ENCODE measurements around the gene EIF2AK3.
"Not testable (repeated sequence)": the region's sequence is repeated elsewhere in the genome, so short reads cannot be mapped to it uniquely, and the experiment has no call there.

The EIF2AK3 gene

GRCh38 chr2:88557290-88557689 lies 70.0 kb downstream of the EIF2AK3 start:
- no peak overlapping the region for H3K27ac ChIP-seq (ENCODE audit: insufficient read depth, low read length, poor library complexity, severe bottlenecking)
- H3K9me3 ChIP-seq (ENCODE audit: control insufficient read depth, low read length) = no peaks in the 10 kb centered on the region
- H3K36me3 ChIP-seq (ENCODE audit: control insufficient read depth, insufficient read depth, low read length) = peaks cover 22% of the 10 kb centered on the region
- H3K27me3 ChIP-seq (replicated peaks; ENCODE audit: control insufficient read depth, insufficient read depth, low read length, poor library complexity, severe bottlenecking) = no peaks in the 10 kb centered on the region
- no peak for DNase-seq
- H3K4me1 ChIP-seq (ENCODE audit: control insufficient read depth, insufficient read depth, low read length, poor library complexity, severe bottlenecking) = no peaks in the 10 kb centered on the region
- no peak overlapping the region for H3K4me3 ChIP-seq (ENCODE audit: insufficient read depth, low read depth, low read length, poor library complexity, severe bottlenecking)

- Histone ChIP-seq H3K4me3 (ENCODE audit: insufficient read depth, low read depth, low read length, poor library complexity, severe bottlenecking) (no peak overlapping the region), H3K27ac (ENCODE audit: insufficient read depth, low read length, poor library complexity, severe bottlenecking) (no peak overlapping the region), H3K4me1 (ENCODE audit: control insufficient read depth, insufficient read depth, low read length, poor library complexity, severe bottlenecking) (no peaks in the 10 kb centered on the region), H3K36me3 (ENCODE audit: control insufficient read depth, insufficient read depth, low read length) (peaks cover 22% of the 10 kb centered on the region), H3K9me3 (ENCODE audit: control insufficient read depth, low read length) (no peaks in the 10 kb centered on the region), H3K27me3 (replicated peaks; ENCODE audit: control insufficient read depth, insufficient read depth, low read length, poor library complexity, severe bottlenecking) (no peaks in the 10 kb centered on the region)
- no peak for DNase-seq
These were observed 71.2 kb downstream of the EIF2AK3 start for GRCh38 chr2:88556026-88556425.

DNA sequence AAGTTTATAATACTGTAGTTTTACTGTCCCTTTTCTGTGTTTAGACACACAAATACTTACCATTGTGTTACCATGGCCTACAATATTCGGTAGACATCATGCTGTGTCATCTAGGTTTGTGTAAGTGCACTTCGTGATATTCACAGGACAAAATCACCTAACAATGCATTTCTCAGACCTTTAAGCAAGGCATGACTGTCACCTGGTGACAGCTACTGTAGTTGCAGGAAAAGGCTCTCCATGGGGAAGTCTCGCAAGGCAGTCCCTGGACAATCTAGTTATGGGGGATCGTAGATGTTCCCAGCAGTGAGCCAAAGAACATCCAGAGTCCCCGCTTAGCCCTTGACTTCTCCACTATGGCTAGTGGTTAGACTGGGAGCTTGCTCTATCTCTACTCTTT lies 73.1 kb downstream of the EIF2AK3 start:
- Histone ChIP-seq H3K9me3 (ENCODE audit: control insufficient read depth, low read length) (no peaks in the 10 kb centered on the region), H3K4me3 (ENCODE audit: insufficient read depth, low read depth, low read length, poor library complexity, severe bottlenecking) (no peak overlapping the region), H3K4me1 (ENCODE audit: control insufficient read depth, insufficient read depth, low read length, poor library complexity, severe bottlenecking) (no peaks in the 10 kb centered on the region), H3K27ac (ENCODE audit: insufficient read depth, low read length, poor library complexity, severe bottlenecking) (no peak overlapping the region), H3K27me3 (replicated peaks; ENCODE audit: control insufficient read depth, insufficient read depth, low read length, poor library complexity, severe bottlenecking) (no peaks in the 10 kb centered on the region), H3K36me3 (ENCODE audit: control insufficient read depth, insufficient read depth, low read length) (peaks cover 15% of the 10 kb centered on the region)
- DNase-seq = no peak

DNA sequence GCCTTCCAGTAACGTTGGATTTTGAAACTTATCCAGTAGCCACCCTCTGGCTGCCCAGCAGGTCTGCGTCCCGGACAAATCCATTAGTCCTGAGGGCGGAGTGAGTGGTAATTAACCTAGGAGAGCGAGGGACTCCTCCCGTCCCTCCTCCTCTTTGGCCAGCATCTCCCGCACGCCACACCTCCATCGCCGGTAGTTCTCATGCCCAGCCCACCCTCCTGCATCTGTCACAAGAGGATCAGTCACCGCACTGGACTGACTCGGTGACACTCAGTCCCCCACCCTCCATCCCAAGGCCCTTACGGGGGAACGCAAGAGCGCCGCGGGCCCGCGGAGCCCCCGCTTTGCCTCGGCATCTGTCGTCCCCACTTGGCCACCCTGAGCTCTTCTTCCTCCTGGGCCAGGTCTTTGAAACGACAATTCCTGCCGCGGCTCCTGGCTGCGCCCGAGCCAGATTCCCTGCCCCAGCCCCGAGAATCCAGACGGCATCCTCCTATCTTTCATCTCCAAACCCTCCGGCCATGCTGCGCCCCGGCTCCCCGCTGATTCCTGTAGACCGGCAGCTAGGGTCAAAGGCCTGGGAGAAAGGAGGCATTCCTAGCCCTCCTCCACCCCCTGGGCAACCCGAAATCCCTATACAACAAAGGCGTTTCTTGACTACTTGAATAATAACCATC lies 77.5 kb downstream of the EIF2AK3 start:
- H3K36me3 ChIP-seq (ENCODE audit: control insufficient read depth, insufficient read depth, low read length) = no peaks in the 10 kb centered on the region
- H3K27ac ChIP-seq (ENCODE audit: insufficient read depth, low read length, poor library complexity, severe bottlenecking) = no peak overlapping the region
- no peaks in the 10 kb centered on the region for H3K4me1 ChIP-seq (ENCODE audit: control insufficient read depth, insufficient read depth, low read length, poor library complexity, severe bottlenecking)
- H3K27me3 ChIP-seq (replicated peaks; ENCODE audit: control insufficient read depth, insufficient read depth, low read length, poor library complexity, severe bottlenecking) = no peaks in the 10 kb centered on the region
- DNase-seq = no peak
- H3K9me3 ChIP-seq (ENCODE audit: control insufficient read depth, low read length) = no peaks in the 10 kb centered on the region
- H3K4me3 ChIP-seq (ENCODE audit: insufficient read depth, low read depth, low read length, poor library complexity, severe bottlenecking) = no peak overlapping the region

GRCh38 chr2:88546291-88546690 lies 81.0 kb downstream of the EIF2AK3 start:
- H3K4me3 ChIP-seq (ENCODE audit: insufficient read depth, low read depth, low read length, poor library complexity, severe bottlenecking); H3K27ac ChIP-seq (ENCODE audit: insufficient read depth, low read length, poor library complexity, severe bottlenecking); DNase-seq; H3K36me3 ChIP-seq (ENCODE audit: control insufficient read depth, insufficient read depth, low read length); H3K9me3 ChIP-seq (ENCODE audit: control insufficient read depth, low read length); H3K4me1 ChIP-seq (ENCODE audit: control insufficient read depth, insufficient read depth, low read length, poor library complexity, severe bottlenecking); H3K27me3 ChIP-seq (replicated peaks; ENCODE audit: control insufficient read depth, insufficient read depth, low read length, poor library complexity, severe bottlenecking): not testable (repeated sequence)

DNA sequence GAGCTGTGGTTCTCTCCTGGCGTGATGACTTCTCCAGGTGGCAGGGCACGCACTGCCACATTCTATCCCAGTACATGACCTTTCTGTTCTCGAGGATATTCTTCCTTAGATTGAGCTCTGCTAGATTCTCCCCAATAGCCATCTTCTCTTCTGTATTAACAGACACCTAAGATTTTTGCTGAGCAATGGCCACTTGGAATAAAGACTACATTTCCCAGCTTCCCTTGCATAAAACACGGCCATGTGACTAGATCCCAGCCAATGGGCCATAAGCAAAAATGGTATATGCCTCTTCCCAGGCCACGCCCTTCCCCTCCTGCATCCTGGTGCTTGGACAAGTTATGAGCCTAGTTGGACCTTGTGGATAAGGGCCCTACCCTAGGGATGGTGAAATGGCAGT lies 82.1 kb downstream of the EIF2AK3 start:
- Histone ChIP-seq H3K4me3 (ENCODE audit: insufficient read depth, low read depth, low read length, poor library complexity, severe bottlenecking) (no peak overlapping the region), H3K36me3 (ENCODE audit: control insufficient read depth, insufficient read depth, low read length) (no peaks in the 10 kb centered on the region), H3K4me1 (ENCODE audit: control insufficient read depth, insufficient read depth, low read length, poor library complexity, severe bottlenecking) (no peaks in the 10 kb centered on the region), H3K27ac (ENCODE audit: insufficient read depth, low read length, poor library complexity, severe bottlenecking) (no peak overlapping the region), H3K27me3 (replicated peaks; ENCODE audit: control insufficient read depth, insufficient read depth, low read length, poor library complexity, severe bottlenecking) (no peaks in the 10 kb centered on the region), H3K9me3 (ENCODE audit: control insufficient read depth, low read length) (no peaks in the 10 kb centered on the region)
- DNase-seq = no peak

DNA sequence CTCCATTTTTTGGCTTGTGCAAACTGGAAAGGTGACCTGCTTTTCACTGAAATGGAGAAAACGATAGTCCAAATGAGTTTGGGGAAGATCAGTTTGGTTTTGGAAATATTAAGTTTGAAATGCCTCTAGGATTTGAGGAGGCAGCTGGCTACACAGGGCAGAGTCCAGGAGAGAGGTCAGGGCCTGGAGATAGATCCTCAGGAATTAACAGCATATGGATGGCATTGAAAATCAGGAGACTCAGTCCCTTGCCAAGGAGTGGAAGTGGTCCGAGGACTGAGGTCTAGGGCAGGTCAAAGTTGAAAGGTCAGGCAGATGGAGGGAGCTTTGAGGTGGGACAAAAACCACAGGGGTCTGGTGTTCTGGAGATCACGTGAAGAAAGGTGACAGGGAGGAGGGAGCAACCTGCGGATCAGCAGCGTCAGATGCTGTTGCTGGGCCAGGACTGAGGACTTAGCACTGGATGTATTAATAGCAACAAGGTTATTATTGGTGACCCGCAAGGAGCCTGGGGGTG lies 83.7 kb downstream of the EIF2AK3 start:
- no peaks in the 10 kb centered on the region for H3K9me3 ChIP-seq (ENCODE audit: control insufficient read depth, low read length)
- H3K27ac ChIP-seq (ENCODE audit: insufficient read depth, low read length, poor library complexity, severe bottlenecking) = no peak overlapping the region
- no peaks in the 10 kb centered on the region for H3K36me3 ChIP-seq (ENCODE audit: control insufficient read depth, insufficient read depth, low read length)
- DNase-seq = no peak
- H3K4me3 ChIP-seq (ENCODE audit: insufficient read depth, low read depth, low read length, poor library complexity, severe bottlenecking) = no peak overlapping the region
- no peaks in the 10 kb centered on the region for H3K4me1 ChIP-seq (ENCODE audit: control insufficient read depth, insufficient read depth, low read length, poor library complexity, severe bottlenecking)
- no peaks in the 10 kb centered on the region for H3K27me3 ChIP-seq (replicated peaks; ENCODE audit: control insufficient read depth, insufficient read depth, low read length, poor library complexity, severe bottlenecking)

GRCh38 chr2:88542668-88543067 lies 84.6 kb downstream of the EIF2AK3 start:
- Histone ChIP-seq H3K27ac (ENCODE audit: insufficient read depth, low read length, poor library complexity, severe bottlenecking) (no peak overlapping the region), H3K36me3 (ENCODE audit: control insufficient read depth, insufficient read depth, low read length) (no peaks in the 10 kb centered on the region), H3K4me1 (ENCODE audit: control insufficient read depth, insufficient read depth, low read length, poor library complexity, severe bottlenecking) (no peaks in the 10 kb centered on the region), H3K4me3 (ENCODE audit: insufficient read depth, low read depth, low read length, poor library complexity, severe bottlenecking) (no peak overlapping the region), H3K27me3 (replicated peaks; ENCODE audit: control insufficient read depth, insufficient read depth, low read length, poor library complexity, severe bottlenecking) (no peaks in the 10 kb centered on the region), H3K9me3 (ENCODE audit: control insufficient read depth, low read length) (no peaks in the 10 kb centered on the region)
- no peak for DNase-seq

GRCh38 chr2:88540346-88540745 lies 86.9 kb downstream of the EIF2AK3 start:
- Histone ChIP-seq H3K27ac (ENCODE audit: insufficient read depth, low read length, poor library complexity, severe bottlenecking) (no peak overlapping the region), H3K4me1 (ENCODE audit: control insufficient read depth, insufficient read depth, low read length, poor library complexity, severe bottlenecking) (no peaks in the 10 kb centered on the region), H3K27me3 (replicated peaks; ENCODE audit: control insufficient read depth, insufficient read depth, low read length, poor library complexity, severe bottlenecking) (peaks cover 3% of the 10 kb centered on the region), H3K36me3 (ENCODE audit: control insufficient read depth, insufficient read depth, low read length) (no peaks in the 10 kb centered on the region), H3K4me3 (ENCODE audit: insufficient read depth, low read depth, low read length, poor library complexity, severe bottlenecking) (no peak overlapping the region), H3K9me3 (ENCODE audit: control insufficient read depth, low read length) (no peaks in the 10 kb centered on the region)
- DNase-seq = no peak

- Histone ChIP-seq H3K27me3 (replicated peaks; ENCODE audit: control insufficient read depth, insufficient read depth, low read length, poor library complexity, severe bottlenecking) (peaks cover 3% of the 10 kb centered on the region), H3K36me3 (ENCODE audit: control insufficient read depth, insufficient read depth, low read length) (no peaks in the 10 kb centered on the region), H3K4me1 (ENCODE audit: control insufficient read depth, insufficient read depth, low read length, poor library complexity, severe bottlenecking) (no peaks in the 10 kb centered on the region), H3K9me3 (ENCODE audit: control insufficient read depth, low read length) (no peaks in the 10 kb centered on the region), H3K27ac (ENCODE audit: insufficient read depth, low read length, poor library complexity, severe bottlenecking) (no peak overlapping the region), H3K4me3 (ENCODE audit: insufficient read depth, low read depth, low read length, poor library complexity, severe bottlenecking) (no peak overlapping the region)
- no peak for DNase-seq
These were observed 88.8 kb downstream of the EIF2AK3 start for GRCh38 chr2:88538362-88538917.
